Right lobe of liver (tissue), 6 donors: ENCODE data around the gene NME2. TPM values are rescaled to one million over a fixed set of nuclear protein-coding genes. Genes with fewer than 3 reads are reported as not detected.

Experiments used
- ATAC-seq, 4 donors: fragments of 200-7000 bp; cut with Tn5 transposase; one replicate each; pipeline ENCODE4 v1.9.1; 2020; ENCODE audit warnings: mild to moderate bottlenecking in 4 of 4, moderate library complexity in 4 of 4
- DNase-seq, 3 donors: peaks; one replicate each; pipeline ENCODE4 v3.0.0-alpha.2; 2020
- H3K27ac ChIP-seq, 3 donors: fragments of 200-600 bp; one replicate each; pipeline ENCODE4 v1.8.0; 2022
- H3K27me3 ChIP-seq, 2 donors: fragments of 200-600 bp; one replicate each; pipeline ENCODE4 v1.8.0; 2022
- H3K36me3 ChIP-seq, 4 donors: fragments of 200-600 bp; sonication (generic) in 1 of 4; one replicate each; pipeline versions ENCODE4 v1.5.1 to v1.8.0; 2017 to 2022; ENCODE audit warnings: control low read depth in 1 of 4
- H3K4me1 ChIP-seq, 4 donors: fragments of 200-600 bp; sonication (generic) in 1 of 4; one replicate each; pipeline versions ENCODE4 v1.5.1 to v1.8.0; 2017 to 2022; ENCODE audit warnings: control low read depth in 1 of 4
- H3K4me3 ChIP-seq, 3 donors: fragments of 200-600 bp; one replicate each; pipeline ENCODE4 v1.8.0; 2022
- H3K9me3 ChIP-seq, 4 donors: fragments of 200-600 bp; sonication (generic) in 1 of 4; one replicate each; pipeline versions ENCODE4 v1.5.1 to v1.8.0; 2017 to 2022; ENCODE audit warnings: control low read depth in 1 of 4
- POLR2A ChIP-seq: fragments of 450-650 bp; IDR thresholded peaks from one replicate; pipeline ENCODE4 v1.6.1; 2017; ENCODE audit warnings: antibody characterized with exemption, mild to moderate bottlenecking
- WGBS: methylation state at CpG from one replicate; pipeline ENCODE4 v1.1.6; 2018; ENCODE audit warnings: low coverage, low lambda C conversion rate; ENCODE audit not compliant: insufficient coverage; ENCODE audit errors: missing lambda C conversion rate; 5-methylcytosine and 5-hydroxymethylcytosine counted together
- intact Hi-C, 2 donors: fragments of 100-400 bp; cut with DNase I; formaldehyde crosslinking; loops; one replicate each; pipeline versions ENCODE4 v1.11.2 to v1.14.1; 2022
- total RNA-seq, 6 experiments: library from RNA; depleted of rRNA in 2 of 6; stranded (reverse); fragments of >200 nt in 2 of 6; fragmentation: NEBNext Ultra II Directional in 3 of 6; extraction: Animal tissue kit (Norgen Biotek cat#: 25700) in 3 of 6; gene quantifications; one replicate each; pipeline versions ENCODE4 v1.1.0 to v1.2.4, GENCODE V29; 2016 to 2023
- TF ChIP-seq, protein P1 (sequence below), 4 donors: fragments of 200-600 bp in 3 of 4; fragments of 450-650 bp in 1 of 4; IDR thresholded peaks; one replicate each; pipeline versions ENCODE4 v1.5.1 to v1.8.0; 2016 to 2022; ENCODE audit warnings: antibody characterized with exemption in 4 of 4, mild to moderate bottlenecking in 2 of 4
- donor health status: DM: no; HTN: yes; CAD: no.
- donor health status: DM: no; HTN: no; CAD: no.
- donor health status: DM: no; HTN: no; CAD: no.
- donor health status: DM: no; HTN: yes; CAD: no.
- donor health status: DM: no; HTN: yes; CAD: no.

NME2 gene
- total RNA-seq, 6 experiments from 2014 or later, result 123 to 422 (median 176) TPM

DNA sequence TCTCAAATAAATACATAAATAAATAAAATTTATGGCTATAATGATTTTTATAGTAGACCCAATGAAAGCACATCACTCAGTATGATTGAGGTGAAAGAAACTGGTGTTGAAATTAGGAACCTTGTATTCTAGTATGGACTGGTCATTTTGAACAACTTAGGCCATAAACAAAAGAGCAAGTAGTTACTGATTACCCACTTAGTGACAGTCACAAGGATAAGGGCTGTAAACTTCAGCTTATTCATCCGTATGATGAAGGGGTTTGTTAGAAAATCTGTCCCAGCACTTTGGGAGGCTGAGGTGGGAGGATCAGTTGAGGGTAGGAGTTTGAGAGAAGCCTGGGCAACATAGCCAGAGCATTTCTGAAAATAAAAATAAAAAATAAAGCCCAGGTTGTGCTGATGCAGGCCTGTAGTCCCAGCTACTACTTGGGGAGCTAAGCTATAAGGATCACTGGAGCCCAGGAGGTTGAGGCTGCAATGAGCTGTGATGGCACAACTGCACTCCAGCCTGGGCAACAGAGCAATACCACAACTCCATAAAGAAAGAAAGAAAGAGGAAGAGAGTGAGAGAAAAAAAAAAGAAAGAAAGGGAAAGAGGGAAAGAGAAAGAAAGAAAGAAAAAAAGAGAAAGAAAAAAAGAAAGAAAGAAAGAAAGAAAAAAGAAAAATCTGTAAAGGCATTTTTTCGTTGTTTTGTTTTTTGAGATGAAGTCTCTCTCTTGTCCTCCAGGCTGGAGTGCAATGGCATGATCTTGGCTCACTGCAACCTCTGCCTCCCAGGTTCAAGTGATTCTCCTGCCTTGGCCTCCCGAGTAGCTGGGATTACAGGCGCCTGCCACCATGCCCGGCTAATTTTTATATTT lies 41.3 kb upstream of the NME2 start:
- 76% methylated on average over 5 of the region's 5 CpGs for WGBS
- Histone ChIP-seq H3K27me3 (no peaks in the 10 kb centered on the region), H3K9me3 (no peaks in the 10 kb centered on the region), H3K4me1 (peaks cover 0 to 25% (median 3%) of the 10 kb centered on the region in 4 donors), H3K4me3 (no peak overlapping the region), H3K36me3 (no peaks in the 10 kb centered on the region), H3K27ac (peak overlapping the region in 2 of 3 donors; percentile 72 to 75)
- intact Hi-C loops, result no loop called here
- TF ChIP-seq POLR2A, result no peak
- TF ChIP-seq, protein P1, sequence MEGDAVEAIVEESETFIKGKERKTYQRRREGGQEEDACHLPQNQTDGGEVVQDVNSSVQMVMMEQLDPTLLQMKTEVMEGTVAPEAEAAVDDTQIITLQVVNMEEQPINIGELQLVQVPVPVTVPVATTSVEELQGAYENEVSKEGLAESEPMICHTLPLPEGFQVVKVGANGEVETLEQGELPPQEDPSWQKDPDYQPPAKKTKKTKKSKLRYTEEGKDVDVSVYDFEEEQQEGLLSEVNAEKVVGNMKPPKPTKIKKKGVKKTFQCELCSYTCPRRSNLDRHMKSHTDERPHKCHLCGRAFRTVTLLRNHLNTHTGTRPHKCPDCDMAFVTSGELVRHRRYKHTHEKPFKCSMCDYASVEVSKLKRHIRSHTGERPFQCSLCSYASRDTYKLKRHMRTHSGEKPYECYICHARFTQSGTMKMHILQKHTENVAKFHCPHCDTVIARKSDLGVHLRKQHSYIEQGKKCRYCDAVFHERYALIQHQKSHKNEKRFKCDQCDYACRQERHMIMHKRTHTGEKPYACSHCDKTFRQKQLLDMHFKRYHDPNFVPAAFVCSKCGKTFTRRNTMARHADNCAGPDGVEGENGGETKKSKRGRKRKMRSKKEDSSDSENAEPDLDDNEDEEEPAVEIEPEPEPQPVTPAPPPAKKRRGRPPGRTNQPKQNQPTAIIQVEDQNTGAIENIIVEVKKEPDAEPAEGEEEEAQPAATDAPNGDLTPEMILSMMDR (IDR thresholded peaks at IDR 0.05), result no peak
- no peak for DNase-seq
- no peak for ATAC-seq

DNA sequence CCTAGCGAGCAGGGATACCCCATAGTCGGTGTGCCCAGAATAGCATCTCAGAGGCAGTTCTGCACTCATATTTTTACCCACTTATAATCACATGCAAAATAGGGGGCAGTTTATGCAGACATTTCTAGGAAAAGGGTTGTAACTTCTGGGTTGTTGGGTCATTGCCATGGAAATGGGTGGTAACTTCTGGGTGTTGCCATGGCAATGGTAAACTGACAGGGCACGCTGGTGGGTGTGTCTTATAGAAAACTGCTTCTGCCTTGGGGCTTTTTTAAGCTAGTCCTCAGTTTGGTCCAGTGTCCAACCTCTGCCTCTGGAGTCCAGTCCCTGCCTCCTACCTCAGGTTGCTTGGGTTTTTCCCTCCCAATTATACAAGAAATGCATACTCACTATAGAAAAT lies 38.1 kb upstream of the NME2 start:
- H3K9me3 ChIP-seq, result no peaks in the 10 kb centered on the region
- peak in 1 of 4 donors; percentile 9 for ATAC-seq
- no peak for DNase-seq
- TF ChIP-seq, protein P1 (IDR thresholded peaks at IDR 0.05), result no peak
- TF ChIP-seq POLR2A, result no peak
- no peak overlapping the region for H3K4me3 ChIP-seq
- no peaks in the 10 kb centered on the region for H3K27me3 ChIP-seq
- no CpG with 5 or more reads among the region's 3 CpGs for WGBS
- peaks cover 0 to 36% (median 3%) of the 10 kb centered on the region in 4 donors for H3K4me1 ChIP-seq
- intact Hi-C loops, result no loop called here
- no peaks in the 10 kb centered on the region for H3K36me3 ChIP-seq
- H3K27ac ChIP-seq, result no peak overlapping the region

DNA sequence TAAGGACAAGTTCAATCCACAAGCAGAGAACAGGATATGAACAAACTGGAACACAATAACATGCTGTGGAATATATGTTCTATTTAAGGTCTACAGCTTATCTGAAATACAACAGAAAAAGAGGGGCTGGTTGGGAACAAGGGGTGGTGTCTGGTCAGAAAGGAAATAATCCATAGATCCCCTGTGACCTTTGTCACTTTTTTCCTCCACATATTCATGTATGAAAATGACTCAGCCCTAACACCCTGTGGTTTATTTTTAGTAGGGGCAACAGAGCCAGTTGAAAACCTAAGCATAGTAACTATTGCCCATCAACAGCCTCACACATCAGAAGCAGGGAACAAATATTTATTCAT lies 33.3 kb upstream of the NME2 start:
- peak overlapping the region; percentile 8 to 59 (median 29) for H3K27ac ChIP-seq

DNA sequence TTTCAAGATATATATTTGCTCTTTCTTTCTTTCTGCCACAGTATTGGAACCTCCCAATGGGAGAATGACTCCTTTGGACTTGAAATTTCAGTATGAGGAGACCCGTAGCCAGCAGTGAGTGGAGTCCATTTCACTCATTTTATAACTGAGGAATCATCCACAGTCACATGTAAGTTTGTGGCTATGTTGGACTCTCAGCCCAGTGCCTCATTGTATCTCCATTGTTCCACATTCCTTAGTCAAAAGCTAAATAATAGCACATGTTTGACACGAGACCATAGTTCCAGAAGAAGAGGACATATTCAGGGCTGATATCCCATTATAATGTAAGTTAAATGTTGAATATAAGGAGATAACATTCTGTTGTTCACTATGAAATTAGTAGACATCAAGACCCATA lies 32.8 kb upstream of the NME2 start:
- DNase-seq (no peak), ATAC-seq (no peak)
- 95% methylated on average over 2 of the region's 2 CpGs for WGBS
- no peaks in the 10 kb centered on the region for H3K9me3 ChIP-seq
- no peak for TF ChIP-seq POLR2A
- TF ChIP-seq, protein P1 (IDR thresholded peaks at IDR 0.05), result no peak
- intact Hi-C loops, result no loop called here
- H3K36me3 ChIP-seq, result no peaks in the 10 kb centered on the region
- no peaks in the 10 kb centered on the region for H3K27me3 ChIP-seq
- peaks cover 0 to 11% (median 0%) of the 10 kb centered on the region in 4 donors for H3K4me1 ChIP-seq
- no peak overlapping the region for H3K4me3 ChIP-seq
- peak overlapping the region in 2 of 3 donors; percentile 29 to 59 for H3K27ac ChIP-seq

More for the DNA sequence above, 33.3 kb upstream of the NME2 start:
- Histone ChIP-seq H3K9me3 (no peaks in the 10 kb centered on the region), H3K36me3 (no peaks in the 10 kb centered on the region), H3K27me3 (no peaks in the 10 kb centered on the region), H3K4me3 (no peak overlapping the region), H3K4me1 (peaks cover 0 to 11% (median 0%) of the 10 kb centered on the region in 4 donors)
- DNase-seq, result no peak
- ATAC-seq, result peak; percentile 18 to 80 (median 50)
- TF ChIP-seq, protein P1 (IDR thresholded peaks at IDR 0.05), result no peak
- TF ChIP-seq POLR2A, result no peak
- intact Hi-C loops, result no loop called here
